Lower lobe of right lung (tissue), 2 donors: ENCODE results near the gene NFX1. TPM values are rescaled to one million over a fixed set of nuclear protein-coding genes. Genes with fewer than 3 reads are reported as not detected.

Experiments used
- ATAC-seq, 2 donors: fragments of 200-7000 bp; cut with Tn5 transposase; one replicate each; pipeline ENCODE4 v1.9.1; 2020 to 2022; ENCODE audit warnings: mild to moderate bottlenecking in 2 of 2, moderate library complexity in 2 of 2
- DNase-seq: peaks from one replicate; pipeline ENCODE4 v3.0.0-alpha.2; 2020
- H3K27ac ChIP-seq: fragments of 200-600 bp; one replicate; pipeline ENCODE4 v1.8.0; 2022
- H3K27me3 ChIP-seq: fragments of 200-600 bp; one replicate; pipeline ENCODE4 v1.8.0; 2022; ENCODE audit warnings: low read depth
- H3K36me3 ChIP-seq: fragments of 200-600 bp; one replicate; pipeline ENCODE4 v1.8.0; 2022; ENCODE audit warnings: mild to moderate bottlenecking
- H3K4me1 ChIP-seq: fragments of 200-600 bp; one replicate; pipeline ENCODE4 v1.8.0; 2022
- H3K4me3 ChIP-seq: fragments of 200-600 bp; one replicate; pipeline ENCODE4 v1.8.0; 2022; ENCODE audit warnings: mild to moderate bottlenecking
- H3K9me3 ChIP-seq: fragments of 200-600 bp; one replicate; pipeline ENCODE4 v1.8.0; 2022
- CTCF ChIP-seq: fragments of 200-600 bp; IDR thresholded peaks from one replicate; pipeline ENCODE4 v1.8.0; 2022; ENCODE audit warnings: antibody characterized with exemption, mild to moderate bottlenecking
- intact Hi-C: fragments of 100-400 bp; cut with DNase I; formaldehyde crosslinking; loops from one replicate; pipeline ENCODE4 v1.11.0; 2022
- total RNA-seq: library from RNA; stranded (reverse); fragmentation: NEBNext Ultra II Directional; extraction: Animal tissue kit (Norgen Biotek cat#: 25700); gene quantifications from one replicate; pipeline ENCODE4 v1.2.1, GENCODE V29; 2021
- donor health status: DM: no; HTN: yes; CAD: no; lungs with severe emphysema.

Gene NFX1
- total RNA-seq, 1 donor from 2014 or later, result 36.2 TPM

GRCh38 chr9:33346564-33346963, 56.2 kb downstream of the NFX1 start:
- intact Hi-C loops, result no loop called here
- Histone ChIP-seq H3K27me3 (no peaks in the 10 kb centered on the region), H3K36me3 (peaks cover 78% of the 10 kb centered on the region), H3K9me3 (no peaks in the 10 kb centered on the region), H3K4me1 (no peaks in the 10 kb centered on the region), H3K4me3 (no peak overlapping the region), H3K27ac (no peak overlapping the region)
- DNase-seq (no peak), ATAC-seq (no peak)
- no peak for TF ChIP-seq CTCF

DNA sequence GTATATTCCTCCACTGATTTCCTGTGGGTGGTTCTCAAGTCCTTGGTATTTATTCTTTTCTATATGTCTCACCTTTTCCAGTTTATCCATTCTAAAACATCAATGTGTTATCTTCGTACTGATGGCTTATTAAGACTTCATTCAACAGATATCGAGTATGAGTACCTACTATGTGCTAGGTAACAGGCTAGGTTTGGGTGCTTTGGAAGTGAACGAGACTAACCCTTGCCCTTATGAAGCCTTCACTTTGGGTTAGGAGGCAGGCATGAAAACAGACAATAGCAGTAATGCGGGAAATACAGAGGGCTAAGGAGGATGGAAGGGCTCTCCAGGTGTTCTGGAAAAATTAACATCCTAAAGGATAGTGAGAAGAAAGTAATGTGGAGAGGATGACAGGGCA, 58.7 kb downstream of the NFX1 start:
- Histone ChIP-seq H3K36me3 (peaks cover 56% of the 10 kb centered on the region), H3K27me3 (no peaks in the 10 kb centered on the region), H3K4me3 (no peak overlapping the region), H3K27ac (no peak overlapping the region), H3K9me3 (no peaks in the 10 kb centered on the region), H3K4me1 (no peaks in the 10 kb centered on the region)
- ATAC-seq (no peak), DNase-seq (no peak)
- no peak for TF ChIP-seq CTCF
- intact Hi-C loops, result no loop called here

- Histone ChIP-seq H3K9me3 (no peaks in the 10 kb centered on the region), H3K4me1 (peaks cover 5% of the 10 kb centered on the region), H3K27me3 (no peaks in the 10 kb centered on the region), H3K36me3 (peaks cover 49% of the 10 kb centered on the region), H3K27ac (peak overlapping the region; percentile 71), H3K4me3 (no peak overlapping the region)
- intact Hi-C loops, result no loop called here
- ATAC-seq (peak; percentile 21 to 29), DNase-seq (no peak)
- no peak for TF ChIP-seq CTCF
Measured at GRCh38 chr9:33349743-33350142, 59.4 kb downstream of the NFX1 start.

GRCh38 chr9:33350310-33350709, 60.0 kb downstream of the NFX1 start:
- intact Hi-C loops, result no loop called here
- ATAC-seq (peak; percentile 79 to 88), DNase-seq (no peak)
- no peaks in the 10 kb centered on the region for H3K9me3 ChIP-seq
- no peaks in the 10 kb centered on the region for H3K27me3 ChIP-seq
- H3K4me3 ChIP-seq, result no peak overlapping the region
- peak overlapping the region; percentile 71 for H3K27ac ChIP-seq
- peaks cover 43% of the 10 kb centered on the region for H3K36me3 ChIP-seq
- TF ChIP-seq CTCF, result no peak
- H3K4me1 ChIP-seq, result peaks cover 11% of the 10 kb centered on the region

DNA sequence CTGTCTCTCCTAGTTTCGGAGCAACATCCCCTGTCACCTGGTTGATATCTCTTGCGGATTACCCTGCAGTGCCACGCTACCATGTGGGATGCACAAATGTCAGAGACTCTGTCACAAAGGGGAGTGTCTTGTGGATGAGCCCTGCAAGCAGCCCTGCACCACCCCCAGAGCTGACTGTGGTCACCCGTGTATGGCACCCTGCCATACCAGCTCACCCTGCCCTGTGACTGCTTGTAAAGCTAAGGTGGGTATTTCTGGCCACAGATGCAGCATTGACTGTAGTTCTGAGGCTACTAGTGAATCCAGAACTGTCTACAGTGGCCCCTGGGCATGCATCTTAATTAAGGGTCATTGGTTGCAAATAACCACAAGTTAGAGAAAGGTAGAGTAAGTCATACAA, 61.2 kb downstream of the NFX1 start:
- Histone ChIP-seq H3K27ac (no peak overlapping the region), H3K4me1 (peaks cover 11% of the 10 kb centered on the region), H3K27me3 (no peaks in the 10 kb centered on the region), H3K36me3 (peaks cover 32% of the 10 kb centered on the region), H3K4me3 (no peak overlapping the region), H3K9me3 (no peaks in the 10 kb centered on the region)
- TF ChIP-seq CTCF, result no peak
- ATAC-seq (no peak), DNase-seq (no peak)
- intact Hi-C loops, result no loop called here
